NOMO-1 treated with dmso at 0.1 percent for 144 hours (cell line): Measurements from ENCODE around the gene ITPR1.

Experiments
- DNase-seq: peaks from one replicate; lab custom pipeline; 2025; ENCODE audit not compliant: unreplicated experiment; lab: John Stamatoyannopoulos, UW

The ITPR1 gene

DNA sequence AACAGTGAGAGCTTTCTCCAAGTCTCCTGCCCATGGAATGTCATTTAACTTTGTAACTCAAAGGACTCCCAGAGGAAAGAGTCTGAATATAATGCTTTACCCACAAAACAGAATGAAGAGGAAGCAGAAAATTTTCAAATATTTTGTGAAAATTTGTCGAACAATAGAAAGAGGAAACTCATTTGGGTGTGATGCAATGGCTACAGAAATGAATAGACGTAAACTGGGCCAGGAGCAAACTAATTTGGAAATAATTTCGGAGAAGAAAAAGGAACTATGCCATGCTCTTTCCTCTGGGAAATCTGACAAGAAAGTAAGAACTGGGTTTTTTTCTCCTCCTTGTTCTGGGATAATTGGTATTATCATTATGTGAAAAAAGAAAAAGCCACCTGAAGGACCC lies 14.9 kb upstream of the ITPR1 start:
- peak; percentile 58 for DNase-seq

DNA sequence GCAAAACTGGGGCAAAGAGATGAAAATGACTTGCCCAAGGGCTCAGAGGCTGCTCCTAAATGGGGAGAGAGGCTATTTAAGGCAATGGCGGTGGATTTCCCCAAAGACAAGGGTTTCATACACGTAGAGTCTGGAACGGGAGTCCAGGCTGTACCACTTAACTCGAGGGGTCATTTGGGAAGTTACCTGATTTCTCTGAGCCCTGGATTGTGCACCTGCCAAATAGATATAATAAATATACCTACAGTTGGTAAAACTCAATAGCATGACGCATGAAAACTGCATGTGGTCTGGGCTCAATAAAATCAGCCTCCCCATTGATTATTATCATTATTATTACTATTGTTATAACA lies 1.3 kb upstream of the ITPR1 start:
- DNase-seq: no peak

DNA sequence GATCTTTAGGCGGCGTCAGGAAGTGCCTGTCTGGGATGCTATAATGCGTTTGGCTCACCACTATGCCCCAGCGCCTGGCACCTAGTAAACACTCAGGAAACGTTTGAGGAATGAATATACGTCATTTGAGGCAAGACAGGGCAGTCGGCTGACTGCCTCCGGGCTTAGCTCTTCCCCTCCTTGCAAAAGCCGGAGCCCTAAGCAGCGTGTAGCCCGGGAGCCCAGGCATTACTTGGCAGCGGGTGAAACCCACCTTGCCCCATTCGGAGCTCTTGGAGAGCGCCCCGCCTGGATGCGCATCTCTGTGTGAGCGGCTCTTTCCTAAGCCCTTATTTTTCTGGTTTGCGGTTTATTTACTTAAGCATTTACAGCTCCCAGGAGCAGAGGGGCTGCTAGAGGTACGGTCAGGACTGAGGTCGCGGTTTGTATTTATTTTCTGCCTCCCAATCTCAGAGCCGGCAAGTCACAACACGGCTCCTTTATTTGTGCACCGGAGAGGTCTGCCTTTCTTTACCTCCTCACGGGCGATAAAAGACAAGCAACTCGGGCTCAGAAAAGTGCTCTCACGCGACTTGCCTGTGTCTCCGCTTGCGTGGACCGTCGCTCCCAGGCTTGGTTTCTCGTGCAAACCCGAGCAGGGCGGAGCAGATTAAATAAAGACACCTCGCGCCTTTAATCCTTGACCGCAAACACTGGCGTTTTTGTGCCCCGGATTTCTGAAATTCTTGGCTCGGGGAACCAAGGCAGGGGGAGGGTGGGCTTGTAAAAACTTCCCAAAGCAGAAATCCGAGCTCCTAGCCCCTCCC lies 737 bp upstream of the ITPR1 start:
- peak; percentile 49 for DNase-seq

DNA sequence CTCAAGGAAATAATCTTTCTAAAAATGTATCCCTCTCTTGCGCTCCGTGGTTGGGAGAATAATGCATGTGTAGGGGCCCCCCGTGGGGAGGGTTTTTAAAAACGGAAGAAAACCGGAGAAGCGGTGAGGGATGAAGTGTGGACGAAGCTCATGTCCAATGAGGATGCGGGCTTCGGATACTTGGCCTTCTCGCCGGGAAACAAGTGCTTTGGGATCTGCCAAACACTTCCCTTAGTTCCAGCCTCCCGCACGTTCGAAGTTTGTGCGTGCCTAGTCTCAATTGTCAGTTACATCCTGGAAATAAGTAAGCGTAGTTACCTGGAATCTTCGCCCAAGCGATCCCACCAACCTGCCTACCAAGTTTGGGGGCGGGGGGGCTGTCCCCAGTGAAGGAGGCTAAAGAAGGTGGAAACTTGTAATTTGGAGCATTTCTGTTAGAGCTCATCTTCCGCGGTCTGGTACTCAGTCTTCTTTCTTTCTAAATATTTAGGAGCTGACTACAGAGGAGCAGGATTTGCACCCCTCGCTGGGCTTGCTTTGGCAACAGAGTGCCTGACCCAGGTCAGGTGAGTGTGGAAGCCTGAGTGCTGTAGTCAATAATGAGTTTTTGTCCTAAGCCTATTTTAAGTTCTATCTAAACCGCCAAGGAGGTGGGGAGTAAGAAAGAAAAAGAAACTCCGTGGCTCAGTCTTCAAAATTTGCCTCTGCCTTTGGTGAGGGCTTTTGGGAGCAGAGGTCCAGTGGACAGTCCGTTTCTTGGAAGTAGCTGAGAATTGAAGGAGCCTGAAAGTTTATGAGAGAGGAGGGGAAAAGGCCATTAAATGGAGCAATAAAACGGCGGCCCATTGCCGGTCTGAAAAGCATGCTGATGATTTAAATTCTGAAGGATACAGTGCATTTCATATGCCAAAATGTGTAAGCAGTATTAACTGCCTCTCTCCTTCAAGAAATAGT lies 1.1 kb downstream of the ITPR1 start:
- DNase-seq: no peak

DNA sequence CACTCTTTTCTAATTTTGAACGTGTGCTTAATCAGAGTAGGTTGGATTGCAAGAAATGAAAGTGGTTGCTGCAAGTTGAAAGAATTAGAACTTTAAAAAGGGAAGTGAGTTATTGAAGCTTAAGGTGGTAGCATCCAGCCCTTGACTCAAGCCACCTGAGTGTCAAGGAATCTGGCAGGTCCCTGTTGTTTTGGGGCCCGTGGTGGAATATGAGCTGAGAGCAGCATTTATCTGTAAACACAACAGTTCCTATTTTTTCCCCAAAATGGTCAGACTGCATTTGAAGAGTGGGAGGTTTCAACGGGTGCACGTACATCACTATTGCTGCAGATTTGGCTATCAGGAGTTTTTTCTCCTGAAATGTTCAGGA lies 1.7 kb downstream of the ITPR1 start:
- DNase-seq: no peak

DNA sequence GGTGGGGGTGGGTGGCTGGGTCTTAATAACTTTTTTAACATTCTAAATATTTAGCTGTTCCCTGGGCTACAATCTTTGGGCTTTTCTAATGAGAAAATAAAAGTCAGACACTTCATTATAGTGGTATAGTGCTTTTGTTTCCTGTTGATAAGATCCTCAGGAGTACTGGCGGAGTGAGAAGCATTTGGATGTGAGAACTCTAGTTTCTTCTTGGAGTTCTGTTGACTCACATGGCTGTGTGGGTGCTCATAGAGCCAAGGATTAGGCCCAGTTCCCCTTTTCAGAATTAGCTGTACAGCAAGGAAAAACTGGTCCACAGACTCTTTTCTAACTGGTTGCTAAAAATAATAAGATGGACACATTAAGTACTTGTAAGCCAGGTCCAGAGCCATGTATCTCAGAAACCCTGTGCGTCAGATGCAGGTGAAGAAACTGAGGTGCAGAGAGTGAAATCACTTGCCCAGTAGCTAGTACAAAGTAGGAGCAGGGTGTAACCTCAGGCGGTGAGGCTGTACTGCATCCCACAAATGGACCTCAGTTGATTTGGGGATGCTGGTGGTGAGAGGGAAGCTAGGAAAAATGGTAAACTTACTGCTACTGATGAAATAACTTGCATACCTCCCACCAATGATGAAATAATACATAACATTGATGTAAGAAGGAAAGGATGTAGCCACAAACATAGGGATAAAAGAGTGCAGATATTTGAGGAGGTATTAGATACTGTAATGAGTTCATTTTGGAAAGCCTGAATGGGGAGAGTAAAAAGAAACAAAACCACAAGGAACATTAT lies 2.3 kb downstream of the ITPR1 start:
- DNase-seq: no peak

DNA sequence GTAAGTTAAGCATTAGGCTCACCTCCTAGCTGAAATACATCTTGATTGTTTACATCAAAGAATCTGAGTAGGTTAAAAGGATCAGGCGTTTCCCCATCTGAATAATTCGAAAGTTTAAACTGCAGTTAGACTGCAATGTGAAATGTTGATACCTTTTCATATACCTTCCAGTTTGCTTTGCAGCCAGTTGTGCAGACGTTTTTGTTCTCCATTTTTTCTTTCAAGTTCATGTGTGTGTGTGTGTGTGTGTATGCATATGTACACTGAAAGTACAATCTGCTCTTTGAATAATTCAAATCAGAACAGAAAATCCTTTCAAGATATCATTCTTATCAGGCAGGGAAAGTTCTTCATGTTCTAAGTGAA lies 2.9 kb downstream of the ITPR1 start:
- no peak for DNase-seq

DNA sequence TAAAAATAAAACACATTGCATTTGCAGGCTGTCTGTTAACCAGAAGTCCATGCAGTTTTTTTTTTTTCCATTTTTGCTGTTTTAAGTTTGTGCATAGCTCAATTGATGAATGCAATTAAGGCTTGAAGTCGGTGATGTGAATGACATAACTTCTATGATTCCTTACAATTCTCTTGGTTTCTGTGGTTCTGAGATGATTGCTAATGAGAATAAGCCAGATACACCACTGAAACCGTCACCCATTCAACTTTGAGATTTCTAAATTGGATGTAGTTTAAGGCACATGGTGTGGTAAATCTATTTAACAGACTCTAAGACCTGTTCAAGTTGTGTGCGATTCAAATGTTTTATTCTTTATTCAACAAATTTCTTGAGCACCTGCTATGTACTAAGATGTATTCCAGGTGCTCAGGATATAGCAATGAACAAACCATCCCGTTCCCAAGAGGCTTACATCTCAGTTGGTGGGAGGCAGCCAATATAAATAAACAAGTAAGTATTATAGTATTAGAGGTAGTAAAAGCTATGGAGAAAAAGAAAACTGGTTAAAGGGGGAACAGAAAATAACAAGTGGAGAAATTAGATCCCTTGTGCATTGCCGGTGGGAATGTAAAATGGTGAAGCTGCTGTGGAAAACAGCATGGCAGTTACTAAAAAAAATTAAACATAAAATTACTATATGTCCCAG lies 4.0 kb downstream of the ITPR1 start:
- no peak for DNase-seq

DNA sequence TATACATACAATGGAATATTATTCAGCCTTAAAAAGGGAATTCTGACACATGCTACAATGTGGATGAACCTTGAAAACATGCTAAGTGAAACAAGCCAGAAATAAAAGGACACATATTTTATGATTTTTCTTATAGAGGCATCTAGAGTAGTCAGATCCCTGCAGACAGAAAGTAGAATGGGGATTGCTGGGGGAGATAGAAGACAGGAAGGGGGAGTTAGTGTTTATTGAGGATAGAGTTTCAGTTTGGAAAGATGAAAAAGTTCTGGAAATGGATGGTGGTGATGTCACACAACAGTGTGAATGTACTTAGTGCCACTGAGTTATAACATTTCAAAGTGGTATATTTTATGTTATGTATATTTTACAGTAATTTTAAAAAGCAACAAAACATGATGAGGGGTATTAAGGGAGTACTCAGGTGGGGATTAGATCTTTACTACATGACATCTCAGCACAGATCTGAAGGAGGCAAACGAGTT lies 4.7 kb downstream of the ITPR1 start:
- DNase-seq: no peak

DNA sequence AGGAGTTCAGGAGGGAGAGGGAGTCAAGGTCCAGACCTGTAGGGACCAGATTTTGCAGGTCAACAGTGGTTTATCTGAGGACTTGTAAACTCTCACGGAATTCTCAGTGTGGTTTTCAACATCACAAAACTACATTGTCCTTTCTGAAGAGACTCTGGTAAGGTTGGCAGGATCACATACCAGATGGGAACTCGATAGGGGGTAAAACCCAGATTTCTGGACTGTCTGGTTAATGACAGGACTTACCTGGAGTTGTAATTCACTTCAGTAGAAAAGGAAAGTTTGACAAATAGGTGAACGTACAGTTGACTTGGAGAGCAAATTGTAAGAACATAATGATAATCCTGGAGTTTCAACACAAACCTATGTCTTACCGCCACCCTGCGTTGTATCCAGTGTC lies 5.3 kb downstream of the ITPR1 start:
- DNase-seq: no peak

DNA sequence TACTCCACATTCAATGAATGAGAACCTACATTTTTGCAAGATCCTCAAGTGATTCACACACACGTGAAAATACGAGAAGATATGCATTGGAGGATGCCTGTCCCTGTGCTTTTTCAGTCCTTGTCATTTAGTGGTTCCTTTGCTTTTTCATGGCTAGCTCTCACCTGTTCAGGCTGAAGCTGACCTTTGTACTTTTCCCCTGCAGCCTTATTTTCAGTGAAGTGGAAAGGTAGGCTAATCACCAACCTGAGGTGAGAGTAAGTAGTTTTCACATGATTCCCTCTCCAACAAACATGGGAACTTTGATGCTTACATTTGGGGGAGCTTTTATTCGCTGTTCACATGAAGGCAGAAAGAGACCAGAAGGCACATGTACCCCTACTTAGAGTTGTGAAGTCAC lies 8.3 kb downstream of the ITPR1 start:
- DNase-seq: no peak

DNA sequence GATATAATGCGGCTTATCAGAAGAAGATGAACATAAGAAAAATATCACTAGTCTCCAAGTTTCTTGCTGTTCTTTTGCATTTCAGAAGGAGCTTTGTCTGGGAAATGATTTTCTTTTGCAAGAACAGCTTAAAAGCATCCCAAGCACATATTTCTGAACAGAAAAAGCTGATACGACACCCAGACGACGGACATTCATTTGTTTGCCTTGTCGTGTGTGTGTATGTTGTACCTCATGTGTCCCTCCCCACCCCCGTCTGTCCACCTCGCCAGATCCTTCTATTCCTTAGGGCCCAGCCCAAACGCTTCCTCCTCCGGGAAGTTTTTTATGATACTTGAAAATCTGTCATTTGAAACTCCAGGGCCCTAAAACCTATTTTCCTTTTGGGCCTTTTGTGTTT lies 8.8 kb downstream of the ITPR1 start:
- DNase-seq: no peak

DNA sequence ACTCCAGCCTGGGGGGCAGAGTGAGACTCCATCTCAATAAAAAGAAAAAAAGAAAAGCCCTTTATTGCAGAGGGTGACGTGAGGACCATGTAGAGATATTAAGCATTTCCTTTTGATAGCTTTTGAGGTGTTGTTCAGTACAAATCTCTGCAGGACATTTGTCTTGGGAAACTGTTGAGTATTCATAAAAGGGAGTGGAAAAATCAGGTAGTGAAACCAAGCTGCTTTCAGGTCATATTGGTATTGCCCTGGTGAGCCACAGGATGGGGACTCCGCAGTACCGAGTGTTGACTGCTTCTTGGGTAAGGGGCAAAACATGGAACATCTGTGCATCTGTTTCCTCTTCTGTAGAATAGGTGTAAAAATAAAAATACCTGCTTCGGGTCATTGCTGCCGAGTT lies 9.9 kb downstream of the ITPR1 start:
- no peak for DNase-seq

DNA sequence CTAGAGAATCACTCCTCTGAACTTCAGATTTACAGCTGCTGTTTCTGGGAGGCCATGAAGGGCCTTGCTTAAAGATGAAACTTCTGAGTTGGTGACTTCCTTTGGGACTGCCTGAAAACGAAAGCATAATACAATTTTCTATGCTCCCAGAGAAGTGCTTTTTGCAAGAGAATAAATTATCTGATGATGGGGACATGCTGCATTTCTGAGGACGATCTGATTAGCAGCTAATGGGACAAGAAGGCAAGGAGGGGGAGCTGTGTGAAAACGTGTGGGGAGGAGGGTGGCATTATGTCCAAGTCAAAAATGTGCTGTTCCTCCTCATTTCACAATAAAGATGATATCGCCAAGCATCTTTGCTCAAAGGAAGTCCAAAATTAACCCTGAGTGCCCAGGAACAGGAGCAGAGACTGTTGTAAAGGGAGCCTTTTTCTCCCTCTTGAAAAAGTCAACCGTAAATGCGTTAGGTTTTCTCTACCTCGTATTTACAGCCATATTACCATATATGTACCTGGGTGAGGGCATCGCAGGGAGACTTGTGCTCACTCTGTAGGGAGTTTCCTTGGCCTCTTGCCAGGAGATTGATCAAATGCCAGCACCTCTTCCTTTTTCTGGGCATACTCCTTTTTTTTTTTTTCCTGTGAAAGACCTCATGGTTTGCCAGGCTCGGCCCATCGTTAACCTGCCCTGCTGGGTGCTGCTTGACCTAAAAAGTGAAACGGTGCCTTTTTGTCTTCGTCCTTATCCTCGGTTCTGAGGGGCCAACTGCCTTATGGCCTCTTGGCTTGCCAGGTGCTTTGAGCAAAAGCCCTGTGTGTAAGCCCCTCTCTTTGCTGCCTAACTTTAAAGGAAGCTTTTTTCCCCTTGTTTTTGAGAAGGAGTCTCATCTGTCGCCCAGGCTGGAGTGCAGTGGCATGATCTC lies 11.5 kb downstream of the ITPR1 start:
- DNase-seq: no peak

DNA sequence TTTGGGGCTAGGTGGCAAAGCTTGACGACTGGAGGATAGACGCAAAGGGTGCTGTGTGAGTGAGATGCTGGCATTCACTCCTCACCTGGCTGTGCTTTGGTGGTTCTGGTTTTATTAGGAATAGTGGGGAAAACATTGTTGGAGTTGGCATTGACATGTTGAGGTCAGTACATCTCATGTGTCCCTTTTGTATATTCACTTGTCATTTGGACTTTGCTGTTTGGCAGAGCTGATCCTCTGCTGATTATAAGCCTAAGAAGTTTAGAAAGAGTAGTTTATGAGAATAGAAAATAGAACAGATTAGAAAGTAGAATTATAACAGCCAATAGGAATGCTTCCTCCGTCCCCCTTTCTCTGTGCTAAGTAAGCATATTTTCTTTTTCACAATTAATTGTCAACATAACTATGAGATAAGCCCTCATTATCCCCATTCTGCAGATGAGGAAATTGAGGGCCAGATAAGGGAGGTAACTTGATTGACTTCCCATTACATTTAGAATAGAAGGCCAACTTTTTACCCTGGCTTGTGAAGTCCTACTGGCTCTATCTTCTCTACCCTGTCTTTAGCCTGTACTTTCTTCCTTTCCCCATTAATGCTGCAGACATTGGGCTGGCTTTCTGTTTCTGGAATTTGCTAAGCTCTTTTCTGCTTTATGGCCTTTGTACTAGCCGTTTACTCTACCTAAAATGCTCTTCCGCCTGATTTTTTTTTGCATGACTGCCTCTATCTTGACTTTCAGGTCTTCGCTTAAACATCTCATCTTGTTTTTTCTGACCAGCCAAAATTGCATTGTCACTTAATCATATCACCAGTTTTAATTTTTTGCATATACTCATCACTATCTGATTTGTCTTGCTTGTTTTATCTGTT lies 12.8 kb downstream of the ITPR1 start:
- no peak for DNase-seq

DNA sequence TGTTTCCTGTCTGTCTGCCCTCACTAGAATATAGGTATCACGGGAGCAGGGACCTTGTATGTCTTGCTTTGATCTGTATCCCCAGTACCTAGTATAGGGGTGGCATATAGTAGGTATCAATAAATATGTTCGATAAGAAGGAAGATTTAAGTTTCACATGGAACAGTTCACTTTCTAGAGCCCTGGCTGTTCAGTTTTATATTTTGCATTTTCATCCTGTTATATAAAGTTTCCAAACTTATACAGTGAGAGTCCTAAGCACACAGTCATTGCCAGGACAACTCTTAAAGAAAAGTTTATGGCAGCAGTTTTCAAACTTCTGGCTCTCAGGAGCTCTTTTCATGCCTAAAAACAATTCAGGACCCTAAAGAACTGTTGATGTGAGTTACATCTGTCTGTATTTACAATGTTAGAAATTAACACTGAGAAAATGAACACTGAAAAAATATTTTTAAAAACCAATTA lies 13.4 kb downstream of the ITPR1 start:
- no peak for DNase-seq

DNA sequence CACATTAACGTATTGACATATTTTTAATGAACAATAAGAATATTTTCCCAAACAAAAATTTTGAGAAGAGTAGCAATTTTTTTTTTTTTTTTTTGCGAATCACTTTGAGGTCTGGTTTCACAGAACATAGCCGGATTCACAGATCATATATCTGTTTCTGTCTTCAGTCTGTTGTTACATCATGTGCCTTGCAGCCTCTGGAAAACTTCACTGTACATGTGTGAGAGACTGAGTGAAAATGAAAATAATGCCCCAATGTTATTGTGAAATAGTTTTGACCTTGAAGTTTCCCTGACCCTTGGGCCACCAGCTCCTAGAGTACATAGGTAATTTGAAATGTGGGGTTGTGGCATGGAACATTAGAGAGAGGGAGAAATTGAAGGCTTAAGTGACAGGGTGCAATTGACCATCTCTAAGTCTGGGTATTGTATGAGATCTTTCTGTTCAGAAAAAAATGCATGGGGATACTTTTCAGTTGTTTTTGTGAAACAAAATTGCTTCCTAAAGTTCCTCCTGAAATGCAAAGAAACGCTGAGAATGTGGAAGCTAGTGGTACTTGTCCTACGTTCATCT lies 14.0 kb downstream of the ITPR1 start:
- DNase-seq: no peak
